HepG2 (cell line): ENCODE measurements around the gene CRISPLD2. TPM values are rescaled to one million over a fixed set of nuclear protein-coding genes. Genes with fewer than 3 reads are reported as not detected.
A peak's percentile ranks its signal among the peaks of the same experiment; 100 is the strongest.

Source experiments
- BORCS8-MEF2B ChIP-seq: sonication (generic); formaldehyde crosslinking; IDR thresholded peaks from 2 replicates; pipeline ENCODE4 v1.8.0; 2022; ENCODE audit warnings: mild to moderate bottlenecking, missing genetic modification reagents
- CHCHD3 ChIP-seq: sonication (generic); formaldehyde crosslinking; IDR thresholded peaks from 2 replicates; pipeline ENCODE4 v1.8.0; 2022; ENCODE audit warnings: mild to moderate bottlenecking, missing genetic modification reagents, moderate library complexity
- CHD2 ChIP-seq: IDR thresholded peaks from 2 replicates; pipeline ENCODE4 v1.6.1; 2011; ENCODE audit warnings: low read depth, low read length, improper control_type of control experiment
- DMAP1 ChIP-seq: IDR thresholded peaks from 2 replicates; pipeline ENCODE4 v1.6.1; 2016
- ETV6 ChIP-seq: sonication (generic); formaldehyde crosslinking; conservative IDR thresholded peaks from 2 replicates; pipeline ENCODE4 v1.4.0; 2020; ENCODE audit warnings: missing genetic modification reagents
- FOXC1 ChIP-seq: sonication (generic); formaldehyde crosslinking; IDR thresholded peaks from 2 replicates; pipeline ENCODE4 v1.8.0; 2022; ENCODE audit warnings: mild to moderate bottlenecking, missing genetic modification reagents, borderline replicate concordance
- HNF1B ChIP-seq: sonication (generic); formaldehyde crosslinking; IDR thresholded peaks from 2 replicates; pipeline ENCODE4 v1.5.1; 2020; ENCODE audit warnings: mild to moderate bottlenecking, moderate library complexity, missing genetic modification reagents
- JDP2 ChIP-seq: sonication (generic); formaldehyde crosslinking; IDR thresholded peaks from 2 replicates; pipeline ENCODE4 v1.8.1; 2022; ENCODE audit warnings: missing genetic modification reagents, borderline replicate concordance
- KLF9 ChIP-seq: IDR thresholded peaks from 2 replicates; pipeline ENCODE4 v1.6.1; 2016; ENCODE audit warnings: low read depth
- MAX ChIP-seq: IDR thresholded peaks from 2 replicates; pipeline ENCODE4 v1.6.1; 2012; ENCODE audit warnings: inconsistent platforms
- MED8 ChIP-seq: sonication (generic); formaldehyde crosslinking; IDR thresholded peaks from 2 replicates; pipeline ENCODE4 v1.8.1; 2023; ENCODE audit warnings: mild to moderate bottlenecking, missing genetic modification reagents; ENCODE audit not compliant: insufficient replicate concordance
- MYNN ChIP-seq: sonication (generic); formaldehyde crosslinking; IDR thresholded peaks from 2 replicates; pipeline ENCODE4 v1.4.0; 2020; ENCODE audit warnings: mild to moderate bottlenecking, low read depth, missing genetic modification reagents
- NONO ChIP-seq, 2 experiments: fragments of 450-650 bp in 1 of 2; sonication (generic) in 1 of 2; formaldehyde crosslinking in 1 of 2; IDR thresholded peaks in 1 of 2; conservative IDR thresholded peaks in 1 of 2; 2 replicates each; pipeline versions ENCODE4 v1.6.1 to v1.8.0; 2017 to 2022; ENCODE audit warnings: mild to moderate bottlenecking in 1 of 2, missing genetic modification reagents in 1 of 2, moderate library complexity in 1 of 2
- NR3C1 ChIP-seq: sonication (generic); formaldehyde crosslinking; IDR thresholded peaks from 2 replicates; pipeline ENCODE4 v1.4.0; 2020; ENCODE audit warnings: missing genetic modification reagents
- PREB ChIP-seq: sonication (generic); formaldehyde crosslinking; IDR thresholded peaks from 2 replicates; pipeline ENCODE4 v1.4.0; 2020; ENCODE audit warnings: missing genetic modification reagents
- ZNF224 ChIP-seq: sonication (generic); formaldehyde crosslinking; IDR thresholded peaks from 2 replicates; pipeline ENCODE4 v1.5.0; 2020; ENCODE audit warnings: mild to moderate bottlenecking, missing genetic modification reagents
- ZNF30 ChIP-seq: sonication (generic); formaldehyde crosslinking; IDR thresholded peaks from 2 replicates; pipeline ENCODE4 v1.5.0; 2020; ENCODE audit warnings: mild to moderate bottlenecking, missing genetic modification reagents
- ZNF468 ChIP-seq: sonication (generic); formaldehyde crosslinking; IDR thresholded peaks from 2 replicates; pipeline ENCODE4 v1.8.0; 2022; ENCODE audit warnings: mild to moderate bottlenecking, moderate library complexity, missing genetic modification reagents
- ZNF703 ChIP-seq: sonication (generic); formaldehyde crosslinking; IDR thresholded peaks from 2 replicates; pipeline ENCODE4 v1.5.1; 2020; ENCODE audit warnings: missing genetic modification reagents, mild to moderate bottlenecking, moderate library complexity, borderline replicate concordance
- ZNF709 ChIP-seq: sonication (generic); formaldehyde crosslinking; IDR thresholded peaks from 2 replicates; pipeline ENCODE4 v1.5.0; 2020; ENCODE audit warnings: mild to moderate bottlenecking, missing genetic modification reagents
- ZNF761 ChIP-seq: sonication (generic); formaldehyde crosslinking; conservative IDR thresholded peaks from 2 replicates; pipeline ENCODE4 v1.4.0; 2020; ENCODE audit warnings: mild to moderate bottlenecking, missing genetic modification reagents
- ZNF768 ChIP-seq: sonication (generic); formaldehyde crosslinking; IDR thresholded peaks from 2 replicates; pipeline ENCODE4 v1.4.0; 2020; ENCODE audit warnings: missing genetic modification reagents
- polyA plus RNA-seq, 8 experiments: library from polyadenylated mRNA; depleted of rRNA in 3 of 8; stranded (reverse) in 7 of 8; unstranded in 1 of 8; fragments of >200 nt; fragmentation: Illumina TruSeq in 4 of 8; extraction: Trizol in 4 of 8; gene quantifications; 2 replicates each; pipeline versions ENCODE4 v1.2.1 to v1.2.3, GENCODE V29; 2011 to 2016; ENCODE audit warnings: low read depth in 4 of 8, missing spikeins in 1 of 8, mixed read lengths in 1 of 8; ENCODE audit not compliant: insufficient read depth in 1 of 8
- total RNA-seq, 5 experiments: library from RNA; depleted of rRNA; stranded (reverse); fragments of >200 nt; fragmentation: Illumina TruSeq; extraction: Trizol; gene quantifications; 2 replicates each; pipeline ENCODE4 v1.2.3, GENCODE V29; 2016; ENCODE audit warnings: low read depth in 1 of 5
- TF ChIP-seq, protein P1 (sequence below): sonication (generic); formaldehyde crosslinking; IDR thresholded peaks from 2 replicates; pipeline ENCODE4 v1.4.0; 2020; ENCODE audit warnings: low read depth, mild to moderate bottlenecking, missing genetic modification reagents
- TF ChIP-seq, protein P2 (sequence below): sonication (generic); formaldehyde crosslinking; IDR thresholded peaks from 2 replicates; pipeline ENCODE4 v1.4.0; 2020; ENCODE audit warnings: mild to moderate bottlenecking, missing genetic modification reagents

CRISPLD2 gene
- total and polyA plus RNA-seq, 2 of the 13 experiments (the other 11 are each of a cell fraction or from before 2014, with no cell fraction given), result 0.04 to 0.31 TPM

DNA sequence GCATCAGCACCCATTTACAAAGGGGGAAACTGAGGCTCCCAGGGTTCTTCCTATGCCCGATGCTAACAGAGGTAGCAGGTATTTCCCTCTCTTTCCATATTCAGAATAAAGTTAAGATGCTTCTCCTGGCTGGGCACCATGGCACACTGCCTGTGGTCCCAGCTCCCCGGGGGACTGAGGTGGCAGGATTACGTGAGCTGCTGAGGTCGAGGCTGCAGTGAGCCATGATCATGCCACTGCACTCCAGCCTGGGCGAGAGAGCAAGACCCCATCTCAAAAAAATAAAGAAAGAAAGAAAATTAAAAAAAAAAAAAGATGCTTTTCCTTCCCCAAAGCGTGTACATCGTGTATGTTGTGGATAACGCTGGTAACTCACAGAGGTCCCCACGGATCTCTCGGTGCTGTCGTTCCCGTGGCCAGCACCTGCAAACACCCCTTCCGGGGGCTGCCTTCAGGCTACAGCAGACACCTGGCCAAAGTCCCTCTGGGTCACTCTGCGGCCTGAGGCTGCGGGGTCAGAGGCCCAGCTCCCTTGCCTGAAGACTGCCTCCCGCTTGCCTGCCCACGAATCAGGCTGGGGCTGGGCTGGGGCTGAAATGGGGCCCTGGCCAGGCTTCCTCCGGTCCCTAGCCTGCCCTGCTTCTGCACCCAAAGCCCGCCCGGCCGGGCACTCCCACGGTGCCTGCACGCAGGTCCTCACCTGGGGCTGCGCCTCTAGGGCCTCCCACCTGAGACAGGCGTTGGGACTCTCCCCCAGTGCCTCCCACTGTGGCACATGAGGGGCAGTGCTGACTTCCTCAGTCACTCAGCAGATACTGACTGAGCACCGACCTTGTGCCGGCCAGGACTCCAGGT is 128.4 kb downstream of the CRISPLD2 start (continued):
- TF ChIP-seq ZNF709 (CRISPR knock-in tag) (0 out of 2 replicates have a peak, but pooled peaks have one; percentile 54), ZNF468 (CRISPR knock-in tag) (no peak), KLF9 (CRISPR knock-in tag) (no peak), NONO (IDR thresholded peaks at IDR 0.05) (no peak), NONO (CRISPR knock-in tag; conservative IDR thresholded peaks at IDR 0.05) (peak; percentile 78), NR3C1 (CRISPR knock-in tag) (no peak), FOXC1 (peak; percentile 57; the same call in 1 of the 2 replicates), MAX (peak; percentile 27; the same call in 1 of the 2 replicates), CHCHD3 (CRISPR knock-in tag) (no peak), ZNF761 (CRISPR knock-in tag) (0 out of 2 replicates have a peak, but pooled peaks have one; percentile 51), JDP2 (CRISPR knock-in tag) (no peak), DMAP1 (no peak), PREB (CRISPR knock-in tag) (no peak), ZNF224 (CRISPR knock-in tag) (no peak), ZNF30 (CRISPR knock-in tag) (no peak), CHD2 (no peak), HNF1B (CRISPR knock-in tag) (peak; percentile 36; the same call in 1 of the 2 replicates), MYNN (CRISPR knock-in tag) (no peak), ZNF703 (CRISPR knock-in tag) (no peak), BORCS8-MEF2B (CRISPR knock-in tag) (no peak; the same call in 1 of the 2 replicates), ETV6 (CRISPR knock-in tag) (no peak), MED8 (CRISPR knock-in tag) (peak; percentile 43), ZNF768 (CRISPR knock-in tag) (peak; percentile 33; the same call in 1 of the 2 replicates)
- TF ChIP-seq, protein P1, sequence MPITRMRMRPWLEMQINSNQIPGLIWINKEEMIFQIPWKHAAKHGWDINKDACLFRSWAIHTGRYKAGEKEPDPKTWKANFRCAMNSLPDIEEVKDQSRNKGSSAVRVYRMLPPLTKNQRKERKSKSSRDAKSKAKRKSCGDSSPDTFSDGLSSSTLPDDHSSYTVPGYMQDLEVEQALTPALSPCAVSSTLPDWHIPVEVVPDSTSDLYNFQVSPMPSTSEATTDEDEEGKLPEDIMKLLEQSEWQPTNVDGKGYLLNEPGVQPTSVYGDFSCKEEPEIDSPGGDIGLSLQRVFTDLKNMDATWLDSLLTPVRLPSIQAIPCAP (CRISPR knock-in tag), result no peak
- TF ChIP-seq, protein P2, sequence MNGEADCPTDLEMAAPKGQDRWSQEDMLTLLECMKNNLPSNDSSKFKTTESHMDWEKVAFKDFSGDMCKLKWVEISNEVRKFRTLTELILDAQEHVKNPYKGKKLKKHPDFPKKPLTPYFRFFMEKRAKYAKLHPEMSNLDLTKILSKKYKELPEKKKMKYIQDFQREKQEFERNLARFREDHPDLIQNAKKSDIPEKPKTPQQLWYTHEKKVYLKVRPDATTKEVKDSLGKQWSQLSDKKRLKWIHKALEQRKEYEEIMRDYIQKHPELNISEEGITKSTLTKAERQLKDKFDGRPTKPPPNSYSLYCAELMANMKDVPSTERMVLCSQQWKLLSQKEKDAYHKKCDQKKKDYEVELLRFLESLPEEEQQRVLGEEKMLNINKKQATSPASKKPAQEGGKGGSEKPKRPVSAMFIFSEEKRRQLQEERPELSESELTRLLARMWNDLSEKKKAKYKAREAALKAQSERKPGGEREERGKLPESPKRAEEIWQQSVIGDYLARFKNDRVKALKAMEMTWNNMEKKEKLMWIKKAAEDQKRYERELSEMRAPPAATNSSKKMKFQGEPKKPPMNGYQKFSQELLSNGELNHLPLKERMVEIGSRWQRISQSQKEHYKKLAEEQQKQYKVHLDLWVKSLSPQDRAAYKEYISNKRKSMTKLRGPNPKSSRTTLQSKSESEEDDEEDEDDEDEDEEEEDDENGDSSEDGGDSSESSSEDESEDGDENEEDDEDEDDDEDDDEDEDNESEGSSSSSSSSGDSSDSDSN (CRISPR knock-in tag), result peak; percentile 92
